Measurements from ENCODE around the gene PRKAG2.

PRKAG2 gene

DNA sequence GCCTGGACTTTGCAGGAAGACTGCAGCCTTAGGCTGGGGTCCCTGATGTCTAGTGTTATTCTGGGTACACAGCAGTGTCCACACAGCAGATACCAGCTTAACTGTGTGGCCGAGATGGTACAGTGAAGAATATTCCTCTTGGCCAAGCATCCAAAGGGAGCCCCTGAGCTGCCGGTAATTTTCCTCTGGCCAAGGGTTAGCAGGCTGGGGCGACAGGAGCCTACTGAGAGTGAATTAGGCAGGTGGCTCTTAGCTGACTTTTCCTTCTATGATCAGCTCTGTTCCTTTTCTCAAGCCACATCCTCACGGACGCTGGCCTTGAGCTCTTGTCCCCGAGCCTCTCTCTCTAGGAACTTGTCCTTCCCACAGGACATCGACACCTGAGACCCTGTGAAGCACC, 29.8 kb downstream of the PRKAG2 start:
- Histone ChIP-seq H3K27me3 (ENCODE audit: control insufficient read depth, insufficient read depth, low read length) (no peaks in the 10 kb centered on the region), H2AFZ (no peak overlapping the region), H3K4me1 (no peaks in the 10 kb centered on the region), H3K79me2 (no peaks in the 10 kb centered on the region), H3K9me3 (ENCODE audit: control insufficient read depth, low read length) (no peaks in the 10 kb centered on the region), H3K9ac (no peak overlapping the region), H3K4me3 (ENCODE audit: low read depth, low read length) (no peak overlapping the region), H3K36me3 (ENCODE audit: control insufficient read depth, insufficient read depth, low read length) (no peaks in the 10 kb centered on the region), H3K4me2 (ENCODE audit: low read length) (no peak overlapping the region), H3K27ac (no peak overlapping the region)
- TF ChIP-seq, protein P1, sequence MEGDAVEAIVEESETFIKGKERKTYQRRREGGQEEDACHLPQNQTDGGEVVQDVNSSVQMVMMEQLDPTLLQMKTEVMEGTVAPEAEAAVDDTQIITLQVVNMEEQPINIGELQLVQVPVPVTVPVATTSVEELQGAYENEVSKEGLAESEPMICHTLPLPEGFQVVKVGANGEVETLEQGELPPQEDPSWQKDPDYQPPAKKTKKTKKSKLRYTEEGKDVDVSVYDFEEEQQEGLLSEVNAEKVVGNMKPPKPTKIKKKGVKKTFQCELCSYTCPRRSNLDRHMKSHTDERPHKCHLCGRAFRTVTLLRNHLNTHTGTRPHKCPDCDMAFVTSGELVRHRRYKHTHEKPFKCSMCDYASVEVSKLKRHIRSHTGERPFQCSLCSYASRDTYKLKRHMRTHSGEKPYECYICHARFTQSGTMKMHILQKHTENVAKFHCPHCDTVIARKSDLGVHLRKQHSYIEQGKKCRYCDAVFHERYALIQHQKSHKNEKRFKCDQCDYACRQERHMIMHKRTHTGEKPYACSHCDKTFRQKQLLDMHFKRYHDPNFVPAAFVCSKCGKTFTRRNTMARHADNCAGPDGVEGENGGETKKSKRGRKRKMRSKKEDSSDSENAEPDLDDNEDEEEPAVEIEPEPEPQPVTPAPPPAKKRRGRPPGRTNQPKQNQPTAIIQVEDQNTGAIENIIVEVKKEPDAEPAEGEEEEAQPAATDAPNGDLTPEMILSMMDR (IDR thresholded peaks at IDR 0.05) = no peak

GRCh38 chr7:151845412-151846205, 31.3 kb downstream of the PRKAG2 start:
- no peak overlapping the region for H3K4me3 ChIP-seq (ENCODE audit: low read depth, low read length)
- peaks cover 2% of the 10 kb centered on the region for H3K79me2 ChIP-seq
- no peak overlapping the region for H3K4me2 ChIP-seq (ENCODE audit: low read length)
- H3K9me3 ChIP-seq (ENCODE audit: control insufficient read depth, low read length) = no peaks in the 10 kb centered on the region
- H3K27ac ChIP-seq = no peak overlapping the region
- TF ChIP-seq, protein P1 (IDR thresholded peaks at IDR 0.05) = no peak
- H3K27me3 ChIP-seq (ENCODE audit: control insufficient read depth, insufficient read depth, low read length) = no peaks in the 10 kb centered on the region
- no peaks in the 10 kb centered on the region for H3K4me1 ChIP-seq
- H3K9ac ChIP-seq = no peak overlapping the region
- H2AFZ ChIP-seq = no peak overlapping the region
- H3K36me3 ChIP-seq (ENCODE audit: control insufficient read depth, insufficient read depth, low read length) = no peaks in the 10 kb centered on the region

DNA sequence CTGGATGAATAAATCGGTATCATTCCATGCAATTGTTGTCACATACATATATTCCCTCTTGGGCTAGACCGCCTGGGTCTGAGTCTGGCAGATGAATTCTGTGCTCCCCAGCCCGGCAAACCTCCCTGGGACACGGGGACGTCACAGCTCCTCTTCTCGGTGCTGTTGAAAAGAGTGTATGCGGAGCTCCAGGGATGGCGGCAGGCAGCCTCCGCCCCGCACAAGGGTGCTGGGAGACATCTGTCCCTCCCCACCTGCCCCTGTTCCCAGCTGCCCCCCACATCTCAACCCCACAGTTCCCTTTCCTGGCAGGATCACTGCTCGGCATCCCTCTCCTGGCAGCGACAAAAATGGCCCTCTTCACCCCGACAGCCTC, 32.1 kb downstream of the PRKAG2 start:
- Histone ChIP-seq H3K9me3 (ENCODE audit: control insufficient read depth, low read length) (no peaks in the 10 kb centered on the region), H3K27me3 (ENCODE audit: control insufficient read depth, insufficient read depth, low read length) (no peaks in the 10 kb centered on the region), H3K27ac (no peak overlapping the region), H2AFZ (no peak overlapping the region), H3K79me2 (peaks cover 2% of the 10 kb centered on the region), H3K36me3 (ENCODE audit: control insufficient read depth, insufficient read depth, low read length) (no peaks in the 10 kb centered on the region), H3K9ac (no peak overlapping the region), H3K4me1 (no peaks in the 10 kb centered on the region), H3K4me2 (ENCODE audit: low read length) (no peak overlapping the region), H3K4me3 (ENCODE audit: low read depth, low read length) (no peak overlapping the region)
- TF ChIP-seq, protein P1 (IDR thresholded peaks at IDR 0.05) = no peak

DNA sequence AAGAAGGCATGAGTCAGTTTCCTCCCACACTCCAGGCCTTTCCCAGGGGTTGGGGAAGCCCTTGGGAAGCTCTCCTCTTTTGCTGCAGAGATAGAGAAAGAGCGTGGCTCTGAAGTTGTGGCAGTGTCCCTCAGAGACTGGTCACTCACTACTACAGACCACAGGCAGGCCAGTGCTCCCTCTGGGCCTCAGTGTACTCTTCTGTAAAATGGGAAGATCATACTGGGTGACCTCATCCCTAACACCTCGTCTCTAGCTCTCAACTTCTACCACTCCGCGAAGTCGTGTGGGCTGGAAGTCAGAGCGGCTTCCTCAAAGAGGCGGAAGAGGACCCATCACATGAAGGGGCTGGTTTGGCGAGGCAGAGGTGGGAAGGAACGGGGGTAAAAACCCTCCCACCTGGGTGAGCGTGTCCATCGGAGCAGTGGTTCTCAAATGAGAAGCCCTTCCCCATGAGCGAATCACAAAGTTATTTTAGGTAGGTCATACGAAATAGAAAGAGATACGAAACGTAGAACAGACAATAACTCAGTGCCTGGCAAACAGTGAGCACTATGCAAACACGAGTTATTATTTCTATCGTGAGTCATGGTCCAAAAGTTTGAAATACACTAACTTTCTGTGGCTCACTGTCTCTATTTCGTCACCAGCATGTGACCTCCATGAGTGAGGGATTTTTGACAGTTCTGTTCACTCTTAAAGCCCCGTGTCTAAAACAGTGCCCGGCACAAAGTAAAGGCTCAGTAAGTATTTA, 32.7 kb downstream of the PRKAG2 start:
- no peak overlapping the region for H3K27ac ChIP-seq
- H3K36me3 ChIP-seq (ENCODE audit: control insufficient read depth, insufficient read depth, low read length) = no peaks in the 10 kb centered on the region
- TF ChIP-seq, protein P1 (IDR thresholded peaks at IDR 0.05) = no peak

More for the DNA sequence above, 32.7 kb downstream of the PRKAG2 start:
- Histone ChIP-seq H2AFZ (no peak overlapping the region), H3K79me2 (peaks cover 2% of the 10 kb centered on the region), H3K4me2 (ENCODE audit: low read length) (no peak overlapping the region), H3K4me3 (ENCODE audit: low read depth, low read length) (no peak overlapping the region), H3K9ac (no peak overlapping the region), H3K9me3 (ENCODE audit: control insufficient read depth, low read length) (no peaks in the 10 kb centered on the region), H3K27me3 (ENCODE audit: control insufficient read depth, insufficient read depth, low read length) (no peaks in the 10 kb centered on the region), H3K4me1 (no peaks in the 10 kb centered on the region)
